Uterus (tissue), 2 donors: ENCODE results near the gene FBXO30.

ENCODE experiments used
- CTCF ChIP-seq, 4 experiments: fragments of 200-600 bp in 2 of 4; fragments of 450-650 bp in 2 of 4; sonication (generic) in 2 of 4; IDR thresholded peaks; one replicate each; pipeline ENCODE4 v1.5.1; 2016 to 2019; ENCODE audit warnings: antibody characterized with exemption in 4 of 4, mild to moderate bottlenecking in 2 of 4, moderate library complexity in 1 of 4
- POLR2A ChIP-seq, 2 donors: fragments of 450-650 bp; IDR thresholded peaks; one replicate each; pipeline ENCODE4 v1.6.1; 2016; ENCODE audit warnings: antibody characterized with exemption in 2 of 2, mild to moderate bottlenecking in 1 of 2, moderate library complexity in 1 of 2

- TF ChIP-seq CTCF (IDR thresholded peaks at IDR 0.05) (no peak), POLR2A (IDR thresholded peaks at IDR 0.05) (no peak)
These were observed 68.7 kb downstream of the FBXO30 start for GRCh38 chr6:145745861-145746260.
